ENCODE data around the gene PUSL1.

DNA sequence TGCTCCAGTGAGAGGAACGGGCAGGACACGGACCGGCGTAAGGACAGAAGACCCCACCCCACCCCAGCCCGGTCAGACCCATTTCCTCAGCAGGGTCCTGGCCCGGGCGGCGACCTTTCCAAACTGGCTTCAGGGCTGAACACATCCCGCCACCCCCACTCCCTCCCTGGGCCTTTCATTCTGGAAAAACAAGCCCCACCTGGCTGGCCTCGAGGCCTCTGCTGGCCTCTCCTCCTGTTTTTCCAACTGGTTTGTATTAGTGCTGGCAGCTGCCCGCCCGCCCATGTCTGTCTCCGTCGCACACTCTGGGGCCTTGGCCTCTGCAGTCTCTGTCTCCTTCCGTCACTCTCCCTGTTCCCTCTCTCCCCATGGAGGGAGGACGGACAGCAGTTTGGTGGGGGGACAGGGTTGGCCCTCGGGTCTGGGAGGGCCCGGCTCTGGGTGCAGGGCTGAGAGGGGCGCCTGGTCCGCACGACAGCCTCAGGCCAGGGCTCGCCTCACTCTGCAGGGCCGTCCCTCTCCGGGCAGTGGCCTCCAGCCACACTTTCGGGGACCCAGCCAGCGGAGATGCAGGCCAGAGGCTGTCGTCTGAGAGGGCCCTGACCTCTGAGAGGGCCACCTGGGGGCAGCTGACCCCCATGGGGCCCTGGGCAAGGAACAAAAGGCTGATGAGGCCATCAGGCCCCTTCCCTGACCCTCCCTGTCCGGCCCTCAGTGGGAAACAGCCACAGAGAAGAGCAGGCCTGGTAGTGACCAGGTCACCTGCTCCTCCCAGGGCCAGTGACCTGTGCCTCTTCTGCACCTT is 51.5 kb downstream of the PUSL1 start:
- TF ChIP-seq, protein P1, sequence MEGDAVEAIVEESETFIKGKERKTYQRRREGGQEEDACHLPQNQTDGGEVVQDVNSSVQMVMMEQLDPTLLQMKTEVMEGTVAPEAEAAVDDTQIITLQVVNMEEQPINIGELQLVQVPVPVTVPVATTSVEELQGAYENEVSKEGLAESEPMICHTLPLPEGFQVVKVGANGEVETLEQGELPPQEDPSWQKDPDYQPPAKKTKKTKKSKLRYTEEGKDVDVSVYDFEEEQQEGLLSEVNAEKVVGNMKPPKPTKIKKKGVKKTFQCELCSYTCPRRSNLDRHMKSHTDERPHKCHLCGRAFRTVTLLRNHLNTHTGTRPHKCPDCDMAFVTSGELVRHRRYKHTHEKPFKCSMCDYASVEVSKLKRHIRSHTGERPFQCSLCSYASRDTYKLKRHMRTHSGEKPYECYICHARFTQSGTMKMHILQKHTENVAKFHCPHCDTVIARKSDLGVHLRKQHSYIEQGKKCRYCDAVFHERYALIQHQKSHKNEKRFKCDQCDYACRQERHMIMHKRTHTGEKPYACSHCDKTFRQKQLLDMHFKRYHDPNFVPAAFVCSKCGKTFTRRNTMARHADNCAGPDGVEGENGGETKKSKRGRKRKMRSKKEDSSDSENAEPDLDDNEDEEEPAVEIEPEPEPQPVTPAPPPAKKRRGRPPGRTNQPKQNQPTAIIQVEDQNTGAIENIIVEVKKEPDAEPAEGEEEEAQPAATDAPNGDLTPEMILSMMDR (IDR thresholded peaks at IDR 0.05; ENCODE audit: low read depth, low read length, poor library complexity, severe bottlenecking): no peak
- TF ChIP-seq EZH2phosphoT487 (IDR thresholded peaks at IDR 0.05; ENCODE audit: borderline replicate concordance, low read length): no peak

Measured in DOHH2 (cell line).